ENCODE results near the gene ZNRF3.
"Not testable (repeated sequence)": the region's sequence is repeated elsewhere in the genome, so short reads cannot be mapped to it uniquely, and the experiment has no call there.

ZNRF3 gene

GRCh38 chr22:29032584-29032983 is 149.2 kb downstream of the ZNRF3 start:
- H3K27me3 Mint-ChIP-seq (ENCODE audit: low read depth), result no peaks in the 10 kb centered on the region
- no peaks in the 10 kb centered on the region for H3K9me3 Mint-ChIP-seq
- TF ChIP-seq CTCF (IDR thresholded peaks at IDR 0.05; ENCODE audit: unreplicated experiment in 3 of 3), result no peak
- H3K4me1 Mint-ChIP-seq, result peaks cover 55% of the 10 kb centered on the region
- H3K27ac Mint-ChIP-seq, result peak overlapping the region; percentile 94 to 96 (median 95)
- peaks cover 2% of the 10 kb centered on the region for H3K36me3 Mint-ChIP-seq (ENCODE audit: low read depth)
- no peak overlapping the region for H3K4me3 Mint-ChIP-seq

GRCh38 chr22:29037340-29037932 is 154.1 kb downstream of the ZNRF3 start:
- Mint-ChIP-seq H3K27ac (peak overlapping the region; percentile 33 to 79 (median 59)), H3K4me1 (peaks cover 34% of the 10 kb centered on the region), H3K27me3 (ENCODE audit: low read depth) (no peaks in the 10 kb centered on the region), H3K9me3 (no peaks in the 10 kb centered on the region), H3K36me3 (ENCODE audit: low read depth) (no peaks in the 10 kb centered on the region), H3K4me3 (no peak overlapping the region)
- no peak for TF ChIP-seq CTCF (IDR thresholded peaks at IDR 0.05; ENCODE audit: unreplicated experiment in 3 of 3)

GRCh38 chr22:29039148-29039547 is 155.8 kb downstream of the ZNRF3 start:
- Mint-ChIP-seq H3K4me1 (peaks cover 29% of the 10 kb centered on the region), H3K27me3 (ENCODE audit: low read depth) (no peaks in the 10 kb centered on the region), H3K27ac (peak overlapping the region; percentile 49 to 80 (median 54)), H3K4me3 (no peak overlapping the region), H3K9me3 (no peaks in the 10 kb centered on the region), H3K36me3 (ENCODE audit: low read depth) (peaks cover 7% of the 10 kb centered on the region)
- TF ChIP-seq CTCF (IDR thresholded peaks at IDR 0.05; ENCODE audit: unreplicated experiment in 3 of 3), result no peak

- peaks cover 24% of the 10 kb centered on the region for H3K4me1 Mint-ChIP-seq
- H3K4me3 Mint-ChIP-seq; H3K9me3 Mint-ChIP-seq; H3K27me3 Mint-ChIP-seq (ENCODE audit: low read depth): not testable (repeated sequence)
- peaks cover 11% of the 10 kb centered on the region for H3K36me3 Mint-ChIP-seq (ENCODE audit: low read depth)
- peak overlapping the region; percentile 49 to 80 (median 54) for H3K27ac Mint-ChIP-seq
Measured at GRCh38 chr22:29039684-29040083, 156.3 kb downstream of the ZNRF3 start.

GRCh38 chr22:29040385-29041275 is 157.3 kb downstream of the ZNRF3 start:
- Mint-ChIP-seq H3K27ac (peak overlapping the region in 2 of 3 experiments; percentile 72 to 80), H3K4me1 (peaks cover 23% of the 10 kb centered on the region), H3K4me3 (no peak overlapping the region), H3K9me3 (no peaks in the 10 kb centered on the region), H3K27me3 (ENCODE audit: low read depth) (no peaks in the 10 kb centered on the region), H3K36me3 (ENCODE audit: low read depth) (peaks cover 11% of the 10 kb centered on the region)
- TF ChIP-seq CTCF (IDR thresholded peaks at IDR 0.05; ENCODE audit: unreplicated experiment in 3 of 3), result peak; percentile 95 to 97 (median 97)

GRCh38 chr22:29041408-29041807 is 158.0 kb downstream of the ZNRF3 start:
- H3K36me3 Mint-ChIP-seq (ENCODE audit: low read depth), result peaks cover 15% of the 10 kb centered on the region
- H3K27ac Mint-ChIP-seq, result peak overlapping the region in 2 of 3 experiments; percentile 50 to 72
- no peaks in the 10 kb centered on the region for H3K27me3 Mint-ChIP-seq (ENCODE audit: low read depth)
- TF ChIP-seq CTCF (IDR thresholded peaks at IDR 0.05; ENCODE audit: unreplicated experiment in 3 of 3), result no peak
- H3K4me1 Mint-ChIP-seq, result peaks cover 23% of the 10 kb centered on the region
- H3K9me3 Mint-ChIP-seq, result no peaks in the 10 kb centered on the region
- no peak overlapping the region for H3K4me3 Mint-ChIP-seq

Data from nephron (organoid).